GM19328 (cell line): ENCODE results near the gene EGR2.

Experiments
- ATAC-seq: cut with Tn5 transposase; IDR thresholded peaks from one replicate; pipeline ENCODE4 v1.9.1; 2021; ENCODE audit warnings: mild to moderate bottlenecking, moderate library complexity; ENCODE audit not compliant: unreplicated experiment

The EGR2 gene

DNA sequence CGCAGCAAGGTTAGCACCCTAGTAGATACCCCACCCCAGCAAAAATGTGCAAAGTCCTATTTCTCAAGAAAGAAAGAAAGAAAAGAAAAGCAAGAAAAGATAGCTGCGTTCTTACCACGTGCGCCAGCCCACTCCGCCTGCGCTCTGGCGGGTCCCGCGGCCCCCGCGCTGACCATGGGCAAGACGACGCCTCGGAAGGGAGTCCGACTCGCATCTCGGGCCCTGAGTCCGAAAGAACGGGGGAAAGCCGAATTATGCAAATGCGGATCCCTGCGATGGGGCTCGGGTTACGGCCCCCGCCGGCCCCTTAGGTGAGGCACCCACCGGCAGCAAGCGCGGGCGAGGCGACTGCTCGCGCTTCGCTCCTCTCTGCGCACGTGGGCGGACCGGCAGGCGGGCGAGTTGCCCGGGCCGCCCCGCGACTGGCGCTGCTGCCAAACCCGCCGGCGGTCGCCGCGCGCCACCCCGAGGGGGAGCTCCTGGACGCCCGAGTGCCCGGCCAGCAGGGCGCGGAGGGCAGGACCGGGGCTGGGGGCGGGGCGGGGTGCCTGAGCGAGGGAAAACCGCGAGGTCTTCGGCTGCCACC, 2.4 kb upstream of the EGR2 start:
- no peak for ATAC-seq

DNA sequence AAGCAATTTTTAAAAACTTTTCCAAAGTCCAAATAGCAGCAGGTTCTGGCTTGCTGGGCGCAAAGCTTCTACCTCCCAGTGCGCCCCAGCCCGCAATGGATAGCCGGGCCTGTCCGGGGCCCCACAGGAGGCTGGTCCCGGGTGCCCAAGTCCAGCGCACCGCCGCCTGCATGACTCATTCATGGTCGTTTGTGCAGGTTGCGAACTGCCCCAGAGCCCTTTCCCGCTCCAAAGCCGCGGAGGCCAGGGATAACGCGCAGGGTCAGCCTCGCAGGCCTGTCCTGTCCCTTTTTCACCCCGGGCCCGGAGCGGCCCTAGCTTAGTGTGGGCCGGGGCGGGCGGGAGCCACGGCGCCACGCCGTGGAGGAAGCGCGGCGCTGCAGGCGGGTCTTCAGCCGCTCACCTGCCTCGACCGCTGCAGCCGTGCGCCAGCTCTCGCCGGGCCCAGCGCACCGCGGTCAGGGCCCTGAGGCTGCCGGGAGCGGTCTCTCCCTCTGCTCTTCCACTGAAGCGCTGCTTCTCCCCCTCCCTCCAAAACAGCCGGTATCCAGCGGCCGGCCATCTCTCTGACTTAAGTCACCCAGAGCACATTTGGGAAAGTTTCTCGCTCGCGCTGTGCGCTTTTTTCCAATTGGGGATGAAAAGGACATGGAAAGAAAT, 1.7 kb upstream of the EGR2 start:
- ATAC-seq: peak; percentile 23

DNA sequence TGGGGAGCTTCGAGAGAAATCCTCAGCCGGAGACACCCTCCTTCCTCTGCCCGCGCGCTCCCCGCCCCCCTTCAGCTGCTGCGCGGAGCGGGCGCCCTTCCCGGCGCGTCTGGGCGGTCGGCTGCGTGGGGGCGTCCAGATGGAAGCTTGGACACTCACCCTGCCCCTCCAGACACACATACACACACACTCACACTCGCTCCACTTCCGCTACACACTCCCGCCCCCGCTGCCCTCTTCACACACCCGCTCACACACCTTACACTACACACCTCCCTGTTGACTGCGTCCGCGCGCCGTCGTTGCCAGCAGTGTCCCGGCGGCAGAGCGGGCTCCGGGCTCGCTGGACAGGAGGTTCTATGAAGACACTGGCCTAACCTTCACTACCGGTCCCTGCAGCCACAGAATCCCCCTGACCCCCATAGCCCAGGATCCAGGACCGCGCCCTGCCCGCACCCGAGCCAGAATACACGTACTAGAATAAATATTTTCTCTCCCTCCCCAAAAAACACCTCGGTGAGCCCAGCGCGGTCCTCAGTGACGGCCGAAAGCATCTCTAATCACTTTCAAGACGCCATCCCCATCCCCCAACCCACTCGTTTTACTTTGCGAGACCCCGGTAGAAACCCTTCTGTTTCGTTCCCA, 1.1 kb upstream of the EGR2 start:
- ATAC-seq: no peak

DNA sequence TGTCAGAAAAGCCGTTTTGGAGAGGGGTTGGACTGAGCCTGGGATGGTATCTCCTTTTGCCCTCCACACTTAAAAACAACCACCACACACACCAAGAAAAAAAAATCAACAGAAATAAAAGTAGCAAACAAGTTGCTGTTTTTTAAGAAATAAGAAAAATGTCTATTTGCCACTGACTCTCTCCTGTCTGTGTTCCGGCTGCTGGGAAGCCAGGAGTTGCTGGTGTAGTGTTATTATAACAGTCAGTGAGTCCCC, 163 bp downstream of the EGR2 start:
- no peak for ATAC-seq

DNA sequence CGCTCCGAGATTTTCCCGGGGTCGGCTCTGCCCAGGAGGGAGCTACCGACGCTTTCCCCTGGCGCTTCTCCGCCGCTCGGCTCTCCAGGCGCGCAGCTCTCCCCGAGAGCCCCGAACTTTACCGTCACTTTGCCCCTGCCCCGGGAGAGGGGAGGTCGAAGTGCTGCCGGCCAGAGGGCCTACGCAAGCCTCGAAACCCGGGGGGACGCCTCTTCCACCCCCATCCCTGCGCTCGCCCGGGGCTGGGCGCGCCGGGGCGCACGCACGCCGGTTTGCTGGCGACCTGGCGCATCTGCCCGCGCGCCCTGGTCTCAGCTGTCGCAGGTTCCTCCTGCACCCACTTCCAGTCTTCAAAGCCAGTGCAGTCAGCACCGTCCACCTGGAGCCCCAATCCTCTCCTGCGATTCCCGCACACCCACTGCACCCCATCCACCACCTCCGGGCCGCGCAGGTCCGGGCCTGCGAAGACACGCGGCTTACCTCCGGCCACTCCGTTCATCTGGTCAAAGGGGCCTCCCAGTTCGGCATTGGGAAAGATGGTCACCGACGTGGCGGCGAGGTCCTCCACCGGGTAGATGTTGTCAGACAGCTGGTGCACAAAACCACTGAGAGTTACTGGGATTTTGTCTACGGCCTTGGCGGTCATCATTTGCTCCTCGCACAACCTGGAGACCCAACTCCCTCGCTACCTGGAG, 638 bp downstream of the EGR2 start:
- ATAC-seq: no peak

DNA sequence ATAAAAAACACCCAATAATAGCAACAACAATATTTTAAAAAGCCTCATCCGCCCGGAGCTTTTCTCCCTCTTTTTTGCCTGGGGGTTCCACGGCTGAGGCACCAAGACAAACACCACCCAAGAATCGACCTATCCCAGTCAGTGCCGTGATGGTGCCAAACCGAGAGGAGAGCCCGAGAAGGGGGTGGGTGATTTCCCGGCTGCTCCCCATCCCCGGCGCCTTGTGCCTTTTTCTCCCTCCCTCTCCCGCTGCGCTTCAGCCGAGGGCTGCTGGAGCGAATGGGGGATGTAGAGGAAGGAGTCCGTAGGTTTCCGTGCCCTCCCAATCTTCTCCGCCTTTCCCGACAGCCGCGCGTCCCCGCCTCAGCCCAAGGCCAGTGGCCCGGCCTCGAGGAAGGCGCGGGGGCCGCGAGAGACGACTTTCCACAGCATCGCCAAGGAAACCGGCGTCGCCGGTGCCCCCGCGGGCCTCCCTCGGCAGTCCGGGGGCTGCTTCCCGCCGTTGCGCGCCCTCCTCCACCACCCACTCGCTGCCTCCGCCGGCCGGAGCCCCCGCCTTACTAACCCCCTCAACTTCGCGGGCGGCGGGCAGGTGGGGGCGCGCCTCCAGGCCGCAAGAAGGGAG, 1.3 kb downstream of the EGR2 start:
- ATAC-seq: no peak

DNA sequence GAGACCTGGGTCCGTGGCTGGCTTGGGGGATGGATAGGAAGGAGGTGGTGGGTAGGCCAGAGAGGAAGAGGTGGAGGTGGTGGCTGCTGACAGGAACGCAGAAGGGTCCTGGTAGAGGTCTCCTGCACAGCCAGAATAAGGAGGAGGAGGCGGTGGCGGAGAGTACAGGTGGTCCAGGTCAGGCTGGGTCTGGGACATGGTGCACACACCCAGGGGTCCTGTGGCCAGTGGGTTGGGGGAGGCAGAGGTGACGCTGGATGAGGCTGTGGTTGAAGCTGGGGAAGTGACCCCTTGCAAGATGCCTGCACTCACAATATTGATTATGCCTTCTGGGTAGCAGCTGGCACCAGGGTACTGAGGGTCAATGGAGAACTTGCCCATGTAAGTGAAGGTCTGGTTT, 2.2 kb downstream of the EGR2 start:
- no peak for ATAC-seq

DNA sequence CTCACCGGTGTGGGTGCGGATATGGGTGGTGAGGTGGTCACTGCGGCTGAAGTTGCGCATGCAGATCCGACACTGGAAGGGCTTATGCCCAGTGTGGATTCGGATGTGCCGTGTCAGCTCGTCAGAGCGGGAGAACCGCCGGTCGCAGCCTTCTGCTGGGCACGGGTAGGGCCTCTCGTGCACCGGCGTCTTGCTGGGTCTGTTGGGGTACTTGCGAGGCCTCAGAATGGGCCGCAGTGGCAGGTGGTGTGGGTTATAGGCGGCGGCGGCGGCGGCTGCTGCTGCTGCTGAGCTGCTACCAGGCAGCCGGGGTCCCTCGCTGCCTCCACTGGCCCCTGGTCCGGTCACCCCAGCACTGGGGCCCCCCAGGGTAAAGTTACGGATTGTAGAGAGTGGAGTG, 2.7 kb downstream of the EGR2 start:
- ATAC-seq: no peak

DNA sequence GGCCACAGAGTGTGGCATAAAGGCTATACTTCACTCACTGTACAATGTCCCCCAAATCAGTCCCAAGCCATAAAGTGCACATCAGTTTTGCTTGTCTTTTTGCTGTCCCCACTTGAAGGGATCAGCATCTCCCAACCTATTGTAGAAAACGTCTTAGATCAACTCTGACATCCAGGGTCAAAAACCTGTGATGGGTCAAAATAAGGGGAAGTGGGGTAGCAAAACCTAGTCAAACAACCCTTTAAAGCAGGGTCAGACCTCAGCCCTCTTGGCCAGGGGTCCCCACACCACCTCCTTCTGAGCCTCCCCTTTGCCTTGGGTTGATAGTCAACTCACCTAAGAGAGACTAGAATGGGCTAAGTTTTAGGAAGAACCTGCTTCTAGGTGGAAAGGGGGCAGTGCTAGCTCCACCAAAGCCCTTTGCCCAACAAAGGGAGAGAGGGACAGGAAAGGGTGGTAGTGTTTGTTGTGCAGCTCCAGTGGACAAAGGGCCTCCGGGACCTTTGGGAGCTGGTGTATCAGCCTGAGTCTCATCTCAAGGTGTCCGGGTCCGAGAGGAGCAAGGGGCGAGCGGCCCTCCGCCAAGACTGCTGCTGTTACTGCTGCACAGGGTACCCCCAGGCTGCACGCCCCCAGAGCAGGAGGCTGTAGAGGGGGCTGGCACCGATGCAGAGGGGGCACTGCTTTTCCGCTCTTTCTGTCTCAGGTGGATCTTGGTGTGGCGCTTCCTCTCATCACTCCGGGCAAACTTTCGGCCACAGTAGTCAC, 3.3 kb downstream of the EGR2 start:
- ATAC-seq: no peak

DNA sequence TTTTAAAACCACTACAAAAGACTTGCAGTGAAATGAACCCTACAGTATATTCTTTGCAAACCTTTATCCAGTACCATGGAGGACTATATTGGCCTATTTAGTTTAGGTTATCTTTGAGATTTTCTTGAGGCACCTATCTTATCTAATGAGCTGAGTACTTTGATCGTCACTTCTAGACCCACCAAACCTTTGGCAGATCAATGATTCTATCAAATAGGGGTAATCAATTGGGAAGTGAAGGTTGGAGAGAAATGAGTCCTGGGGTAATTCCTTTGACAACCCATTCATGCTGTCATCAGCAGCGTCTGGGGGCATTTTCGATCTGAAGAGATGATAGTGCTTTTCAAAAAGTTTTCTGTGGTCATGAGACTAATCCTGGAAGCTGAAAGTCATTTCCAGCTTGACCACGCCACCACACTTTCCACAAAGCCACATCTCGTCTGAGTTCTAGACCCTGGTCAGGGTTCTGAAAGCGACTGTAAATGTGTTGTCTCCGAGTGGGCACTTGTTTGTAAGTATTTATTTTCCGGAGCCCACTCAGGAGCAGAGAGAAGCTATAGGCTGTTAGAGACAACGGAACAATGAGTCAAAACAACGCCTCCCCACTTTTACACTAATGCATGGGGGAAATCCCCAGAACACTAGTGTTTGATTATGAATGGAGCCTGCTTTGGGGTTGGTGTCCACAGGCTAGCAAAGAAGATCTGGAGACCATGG, 4.8 kb downstream of the EGR2 start:
- ATAC-seq: peak; percentile 43

DNA sequence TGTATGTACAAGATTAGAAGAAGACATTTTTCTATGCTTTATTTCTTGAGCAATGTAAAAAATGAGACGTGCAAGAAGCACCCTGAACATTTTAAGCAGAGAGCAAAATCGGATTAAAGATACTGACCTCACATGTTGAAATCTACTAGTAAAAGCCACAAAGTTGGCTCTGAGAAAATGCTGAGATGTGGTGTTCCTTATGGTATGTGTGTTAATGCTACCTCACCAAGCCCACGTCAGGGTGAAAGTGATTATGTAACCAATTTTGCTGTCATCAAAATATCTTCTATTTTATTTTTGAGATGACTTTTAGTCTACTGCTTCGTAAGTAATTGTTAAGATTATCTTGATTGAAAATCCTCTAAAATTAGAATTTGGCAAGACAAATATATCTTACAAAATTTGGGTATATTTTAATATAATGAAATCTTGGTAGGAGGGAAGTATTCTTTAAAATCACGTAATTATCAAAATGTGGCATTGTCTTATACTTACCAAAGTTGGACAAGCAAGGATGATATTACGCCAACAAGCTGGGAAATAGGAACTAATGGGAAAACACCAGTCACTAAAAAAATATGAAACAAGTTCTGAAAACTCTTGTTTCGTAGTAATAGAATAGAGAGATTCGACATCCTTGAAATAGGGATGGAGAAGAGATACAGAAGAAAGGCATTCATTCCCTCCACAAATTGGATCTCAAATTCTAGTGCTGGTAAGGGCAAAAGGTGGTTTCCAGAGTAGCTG, 5.8 kb downstream of the EGR2 start:
- ATAC-seq: no peak

DNA sequence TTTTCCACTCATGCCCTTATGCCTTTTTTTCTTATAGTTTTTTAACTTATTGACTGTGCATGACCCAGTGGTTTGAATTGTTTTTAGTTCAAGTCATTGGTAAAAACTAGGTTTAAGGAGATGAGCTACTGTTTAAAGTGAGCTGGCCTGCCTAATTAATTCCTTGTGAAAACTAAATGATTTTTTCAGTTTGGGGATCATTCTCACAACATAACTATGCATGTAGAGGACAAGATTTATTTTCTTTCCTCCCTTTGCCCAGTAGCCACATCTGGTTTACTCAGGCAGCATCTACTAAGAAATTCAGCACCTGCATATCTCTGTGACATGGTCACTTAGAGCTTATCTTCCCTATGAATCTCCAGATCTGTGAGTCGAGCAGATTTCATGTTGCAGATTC, 9.9 kb downstream of the EGR2 start:
- no peak for ATAC-seq

DNA sequence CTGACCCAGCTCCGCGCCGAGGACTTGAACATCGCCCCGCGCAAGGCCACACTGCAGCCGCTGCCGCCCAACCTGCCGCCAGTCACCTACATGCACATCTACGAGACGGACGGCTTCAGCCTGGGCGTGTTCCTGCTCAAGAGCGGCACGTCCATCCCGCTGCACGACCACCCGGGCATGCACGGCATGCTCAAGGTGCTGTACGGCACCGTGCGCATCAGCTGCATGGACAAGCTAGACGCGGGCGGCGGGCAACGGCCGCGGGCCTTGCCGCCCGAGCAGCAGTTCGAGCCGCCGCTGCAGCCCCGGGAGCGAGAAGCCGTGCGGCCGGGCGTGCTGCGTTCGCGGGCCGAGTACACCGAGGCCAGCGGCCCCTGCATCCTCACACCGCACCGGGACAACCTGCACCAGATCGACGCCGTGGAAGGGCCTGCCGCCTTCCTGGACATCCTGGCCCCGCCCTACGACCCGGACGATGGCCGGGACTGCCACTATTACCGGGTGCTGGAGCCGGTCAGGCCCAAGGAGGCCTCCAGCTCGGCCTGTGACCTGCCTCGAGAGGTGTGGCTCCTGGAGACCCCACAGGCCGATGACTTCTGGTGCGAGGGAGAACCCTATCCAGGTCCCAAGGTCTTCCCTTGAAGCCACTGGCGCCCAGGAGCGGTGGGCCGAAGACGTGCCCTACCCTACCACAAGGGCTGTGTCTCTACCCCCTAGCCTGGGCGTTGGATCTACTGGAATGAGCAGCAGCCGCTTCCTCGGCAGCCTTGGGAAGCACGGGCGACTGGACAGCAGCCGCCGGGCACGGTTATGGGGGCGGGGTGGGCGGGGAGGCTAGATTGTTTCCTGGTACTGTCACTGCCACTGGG, 10.7 kb downstream of the EGR2 start:
- peak; percentile 4 for ATAC-seq

DNA sequence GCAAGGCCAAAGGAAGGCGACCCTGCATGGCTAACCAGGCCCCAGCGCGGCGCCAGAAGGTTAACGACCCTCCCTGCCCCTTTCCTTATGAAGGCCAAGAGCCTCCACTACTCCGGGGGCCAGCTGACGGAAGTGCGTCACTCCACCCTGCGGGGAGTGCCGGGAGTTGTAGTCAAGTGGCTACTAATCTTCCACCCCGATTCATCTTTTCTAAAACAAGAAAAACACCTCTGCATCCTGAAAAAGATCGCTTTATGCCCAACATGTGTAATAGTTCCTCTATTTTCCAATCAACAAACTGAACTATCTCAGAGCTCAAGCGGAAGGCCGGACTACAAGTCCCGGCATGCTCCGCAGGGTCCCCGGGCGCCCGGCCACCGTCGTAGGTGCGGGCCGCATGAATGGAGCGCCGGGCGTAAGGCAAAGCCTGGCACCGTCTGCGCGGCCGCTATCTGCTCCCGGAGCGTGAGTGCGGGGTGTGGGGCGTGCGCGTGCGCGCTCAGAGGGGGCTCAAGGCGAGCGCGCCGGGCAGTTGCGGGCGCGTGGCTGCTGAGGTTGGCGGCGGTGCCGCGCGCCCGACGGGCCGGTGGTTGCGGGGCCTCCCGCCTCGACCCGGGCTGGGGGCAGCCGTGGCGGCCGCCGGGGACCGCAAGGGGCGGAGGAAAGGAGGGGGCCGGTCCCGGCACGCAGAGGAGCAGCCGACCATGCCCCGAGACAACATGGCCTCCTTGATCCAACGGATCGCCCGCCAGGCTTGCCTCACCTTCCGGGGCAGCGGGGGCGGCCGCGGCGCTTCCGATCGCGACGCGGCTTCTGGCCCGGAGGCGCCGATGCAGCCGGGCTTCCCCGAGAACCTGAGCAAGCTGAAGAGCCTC, 11.6 kb downstream of the EGR2 start, which contains the start of gene ADO:
TSS of gene ADO (plus strand) at position 365 of the 875 bp plus-strand sequence. CDS start at position 705, 340 bp downstream.
- peak; percentile 88 for ATAC-seq

DNA sequence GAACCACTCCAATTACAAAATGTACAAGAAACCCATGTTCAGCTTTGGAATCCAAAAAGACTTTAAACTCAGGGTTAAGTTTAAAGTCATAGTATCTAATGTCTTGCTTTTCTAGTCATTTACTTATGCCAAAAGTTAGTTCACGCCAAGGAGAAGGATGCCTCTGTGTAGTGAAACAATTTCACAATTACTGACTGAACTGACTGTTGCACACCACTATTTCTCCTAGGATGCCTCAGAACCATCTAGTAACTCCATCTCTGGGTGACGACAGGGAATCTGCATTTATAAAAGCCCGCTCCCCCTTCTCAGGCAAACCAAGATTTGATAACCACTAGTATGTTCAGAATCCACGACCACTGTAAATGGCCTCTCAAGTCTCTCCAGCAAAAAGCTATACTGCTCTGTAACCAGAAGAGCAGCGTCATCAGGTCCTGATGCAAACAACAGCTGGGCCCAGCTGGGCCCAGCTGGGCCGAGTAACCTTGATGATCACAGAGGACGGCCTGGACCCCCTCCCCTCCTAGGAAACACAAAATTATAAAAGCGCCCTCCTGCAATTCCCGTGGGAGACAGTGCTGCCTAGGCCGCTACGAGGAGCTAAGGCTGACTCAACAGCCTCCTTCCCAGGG, 12.3 kb downstream of the EGR2 start:
- no peak for ATAC-seq

DNA sequence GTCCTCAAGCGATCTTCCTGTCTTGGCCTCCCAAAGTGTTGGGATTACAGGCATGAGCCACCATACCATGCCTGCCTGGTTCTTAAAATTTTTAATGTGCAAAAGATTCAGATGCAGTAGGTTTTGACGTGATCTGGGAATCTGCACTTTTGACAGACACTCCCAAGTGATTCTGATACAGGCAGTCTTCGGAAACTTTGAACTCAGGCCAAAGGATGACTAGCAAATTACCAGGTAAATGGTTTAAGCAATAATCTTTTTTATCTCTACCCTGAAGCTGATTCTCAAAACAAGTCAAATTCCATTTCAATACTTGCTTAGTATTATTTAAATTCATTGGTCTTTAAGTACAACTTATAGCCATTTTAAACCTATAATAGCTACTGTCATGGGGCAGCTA, 14.3 kb downstream of the EGR2 start:
- ATAC-seq: no peak

DNA sequence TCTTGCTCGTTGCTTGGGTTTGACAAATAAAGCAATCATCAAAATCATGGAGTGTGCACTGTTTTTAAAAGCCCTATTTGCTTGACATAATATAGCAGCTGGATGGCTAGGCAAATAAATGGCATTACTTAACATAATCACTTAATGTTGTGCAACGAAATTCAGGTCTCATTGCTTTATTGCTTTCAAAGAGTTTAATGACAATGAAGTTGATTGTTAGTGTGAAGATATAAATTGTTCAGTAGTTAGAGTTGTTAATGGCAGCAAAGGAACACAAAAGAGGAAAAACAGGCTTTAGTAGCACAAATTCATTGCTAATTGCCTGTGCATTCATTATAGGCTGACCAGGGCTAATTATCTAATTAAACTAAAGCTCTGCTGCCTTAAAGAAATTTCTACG, 19.3 kb downstream of the EGR2 start:
- no peak for ATAC-seq
